GM10266 (cell line): ENCODE measurements around the gene SAP25.

Experiments
- DNase-seq: peaks from one replicate; pipeline ENCODE4 v3.0.0; 2012; ENCODE audit errors: extremely low spot score
- CTCF ChIP-seq: IDR thresholded peaks from 2 replicates; pipeline ENCODE4 v1.5.1; 2012; ENCODE audit warnings: mild to moderate bottlenecking, low read depth; ENCODE audit not compliant: control insufficient read depth, insufficient read depth; ENCODE audit errors: missing control alignments

The SAP25 gene

DNA sequence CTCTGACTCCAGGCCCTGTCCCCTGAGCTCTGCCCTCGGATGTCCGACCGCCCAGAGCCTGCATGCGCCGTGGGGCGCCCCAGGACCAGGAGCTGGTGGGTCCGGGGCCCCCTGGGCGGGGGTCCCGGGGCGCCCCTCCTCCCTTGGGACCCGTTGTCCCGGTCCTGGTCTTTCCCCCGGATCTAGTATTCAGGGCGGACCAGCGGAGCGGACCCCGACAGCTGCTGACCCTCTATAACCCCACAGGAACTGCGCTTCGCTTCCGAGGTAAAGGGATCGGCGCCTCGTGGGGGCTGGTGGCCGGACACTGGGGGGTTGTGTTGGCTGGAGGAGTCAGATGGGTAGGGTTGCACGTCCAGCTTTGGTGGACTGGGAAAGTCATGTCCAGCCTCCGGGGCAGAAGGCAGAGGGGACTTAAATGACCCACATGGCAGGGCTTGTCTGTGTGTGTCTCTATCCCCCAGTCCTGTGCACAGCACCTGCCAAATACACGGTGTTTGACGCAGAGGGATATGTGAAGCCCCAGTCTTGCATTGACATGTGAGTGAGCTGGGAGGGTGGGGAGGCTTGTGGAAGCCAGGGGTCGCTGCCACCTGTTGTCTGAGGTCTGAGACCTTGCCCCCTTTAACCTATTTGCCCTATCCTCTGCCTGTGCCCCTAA is 39.2 kb upstream of the SAP25 start:
- no peak for TF ChIP-seq CTCF
- no peak for DNase-seq

GRCh38 chr7:100611983-100612729 is 38.5 kb upstream of the SAP25 start, which contains the start of gene MOSPD3:
Gene MOSPD3, plus strand, starts transcription at chr7:100612540. Its CDS starts 252 bp downstream, at chr7:100612792.
- TF ChIP-seq CTCF = no peak
- peak; percentile 99 for DNase-seq

- no peak for DNase-seq
- no peak for TF ChIP-seq CTCF
These were observed 36.3 kb upstream of the SAP25 start for GRCh38 chr7:100609958-100610357.

DNA sequence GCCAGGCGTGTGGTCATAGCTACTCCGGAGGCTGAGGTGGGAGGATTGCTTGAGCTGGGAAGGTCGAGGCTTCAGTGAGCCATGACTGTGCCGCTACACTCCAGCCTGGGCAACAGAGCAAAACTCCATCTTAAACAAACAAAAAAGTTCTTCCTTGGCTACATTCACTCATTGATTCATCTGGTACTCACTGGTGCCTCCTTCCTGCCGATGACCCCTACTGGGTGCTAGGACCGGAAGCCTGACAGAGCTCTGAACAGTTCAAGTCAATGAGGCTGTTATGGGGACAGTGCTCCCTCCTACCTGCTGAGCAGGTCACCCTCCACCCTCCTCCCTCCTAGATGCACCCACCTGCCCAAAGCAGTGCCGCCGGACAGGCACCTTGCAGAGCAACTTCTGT is 33.4 kb upstream of the SAP25 start:
- no peak for TF ChIP-seq CTCF
- DNase-seq = no peak

DNA sequence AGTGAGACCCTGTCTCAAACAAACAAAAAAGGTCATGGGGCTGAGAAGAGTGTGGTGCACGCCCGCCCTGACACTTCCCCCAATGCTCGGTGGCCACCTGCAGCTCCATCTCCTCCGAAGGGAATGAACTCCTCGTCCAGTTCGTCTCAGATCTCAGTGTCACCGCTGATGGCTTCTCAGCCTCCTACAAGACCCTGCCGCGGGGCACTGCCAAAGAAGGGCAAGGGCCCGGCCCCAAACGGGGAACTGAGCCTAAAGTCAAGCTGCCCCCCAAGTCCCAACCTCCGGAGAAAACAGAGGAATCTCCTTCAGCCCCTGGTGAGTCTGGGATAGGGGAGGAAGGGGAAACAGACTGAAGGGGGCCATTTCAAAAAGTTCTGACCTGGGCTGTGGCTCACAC is 32.6 kb upstream of the SAP25 start:
- TF ChIP-seq CTCF = no peak
- no peak for DNase-seq

- DNase-seq = no peak
- TF ChIP-seq CTCF = no peak
These were observed 31.5 kb upstream of the SAP25 start for GRCh38 chr7:100604976-100605911.
